ENCODE results near the gene SUGCT.
A peak's percentile ranks its signal among the peaks of the same experiment; 100 is the strongest.

SUGCT gene

GRCh38 chr7:40701836-40702551 is 567.2 kb downstream of the SUGCT start:
- DNase-seq: no peak

- DNase-seq: no peak
These were observed 569.4 kb downstream of the SUGCT start for GRCh38 chr7:40704172-40704571.

- DNase-seq: no peak
These were observed 572.0 kb downstream of the SUGCT start for GRCh38 chr7:40706829-40707228.

- DNase-seq: no peak
These were observed 574.5 kb downstream of the SUGCT start for GRCh38 chr7:40709062-40709964.

GRCh38 chr7:40711706-40712105 is 576.9 kb downstream of the SUGCT start:
- no peak for DNase-seq

GRCh38 chr7:40714363-40715052 is 579.7 kb downstream of the SUGCT start:
- DNase-seq: no peak

- DNase-seq: no peak
These were observed 580.2 kb downstream of the SUGCT start for GRCh38 chr7:40715053-40715430.

GRCh38 chr7:40716052-40716451 is 581.2 kb downstream of the SUGCT start:
- no peak for DNase-seq

GRCh38 chr7:40717242-40717641 is 582.4 kb downstream of the SUGCT start:
- peak; percentile 45 for DNase-seq

- DNase-seq: no peak
These were observed 585.6 kb downstream of the SUGCT start for GRCh38 chr7:40720416-40720815.

- no peak for DNase-seq
These were observed 586.6 kb downstream of the SUGCT start for GRCh38 chr7:40721342-40721949.

- no peak for DNase-seq
These were observed 587.4 kb downstream of the SUGCT start for GRCh38 chr7:40722242-40722641.

- DNase-seq: no peak
These were observed 589.0 kb downstream of the SUGCT start for GRCh38 chr7:40723829-40724228.

GRCh38 chr7:40726559-40726958 is 591.8 kb downstream of the SUGCT start:
- DNase-seq: no peak

GRCh38 chr7:40733114-40733513 is 598.3 kb downstream of the SUGCT start:
- DNase-seq: no peak

- DNase-seq: no peak
These were observed 598.8 kb downstream of the SUGCT start for GRCh38 chr7:40733578-40733977.

- DNase-seq: no peak
These were observed 604.5 kb downstream of the SUGCT start for GRCh38 chr7:40739257-40739656.

GRCh38 chr7:40742270-40742669 is 607.5 kb downstream of the SUGCT start:
- no peak for DNase-seq

GRCh38 chr7:40746841-40747556 is 612.2 kb downstream of the SUGCT start:
- DNase-seq: no peak

GRCh38 chr7:40747856-40748255 is 613.1 kb downstream of the SUGCT start:
- no peak for DNase-seq

- no peak for DNase-seq
These were observed 615.1 kb downstream of the SUGCT start for GRCh38 chr7:40749877-40750276.

- no peak for DNase-seq
These were observed 618.6 kb downstream of the SUGCT start for GRCh38 chr7:40753455-40753854.

- no peak for DNase-seq
These were observed 620.6 kb downstream of the SUGCT start for GRCh38 chr7:40755438-40755837.

Data from NCI-H146 (cell line).